Gastroesophageal sphincter (tissue), 3 donors: ENCODE results near the gene SSBP4.

ENCODE experiments used
- CTCF ChIP-seq, 4 experiments: fragments of 200-600 bp in 2 of 4; fragments of 450-650 bp in 2 of 4; sonication (generic) in 1 of 4; IDR thresholded peaks; one replicate each; pipeline ENCODE4 v1.5.1; 2017 to 2019; ENCODE audit warnings: antibody characterized with exemption in 4 of 4, mild to moderate bottlenecking in 2 of 4, moderate library complexity in 2 of 4
- EP300 ChIP-seq: sonication (generic); formaldehyde crosslinking; IDR thresholded peaks from one replicate; pipeline ENCODE4 v1.6.1; 2017; ENCODE audit warnings: antibody characterized with exemption, mild to moderate bottlenecking
- POLR2A ChIP-seq, 2 donors: fragments of 450-650 bp; IDR thresholded peaks; one replicate each; pipeline ENCODE4 v1.6.1; 2017; ENCODE audit warnings: antibody characterized with exemption in 2 of 2, mild to moderate bottlenecking in 2 of 2, moderate library complexity in 1 of 2

- TF ChIP-seq CTCF (IDR thresholded peaks at IDR 0.05) (no peak), EP300 (no peak), POLR2A (IDR thresholded peaks at IDR 0.05) (no peak)
These were observed 34.2 kb downstream of the SSBP4 start for GRCh38 chr19:18453269-18454024.
